Epithelial cell of prostate (primary cell): ENCODE measurements around the gene SORBS2.

Experiments used
- DNase-seq: peaks from one replicate; pipeline ENCODE4 v3.0.0-alpha.2; 2011; ENCODE audit warnings: low read depth, low spot score
- H3K27ac ChIP-seq: fragments of 450-650 bp; 2 replicates; pipeline ENCODE4 v1.5.1; 2017; ENCODE audit warnings: mild to moderate bottlenecking

Gene SORBS2

DNA sequence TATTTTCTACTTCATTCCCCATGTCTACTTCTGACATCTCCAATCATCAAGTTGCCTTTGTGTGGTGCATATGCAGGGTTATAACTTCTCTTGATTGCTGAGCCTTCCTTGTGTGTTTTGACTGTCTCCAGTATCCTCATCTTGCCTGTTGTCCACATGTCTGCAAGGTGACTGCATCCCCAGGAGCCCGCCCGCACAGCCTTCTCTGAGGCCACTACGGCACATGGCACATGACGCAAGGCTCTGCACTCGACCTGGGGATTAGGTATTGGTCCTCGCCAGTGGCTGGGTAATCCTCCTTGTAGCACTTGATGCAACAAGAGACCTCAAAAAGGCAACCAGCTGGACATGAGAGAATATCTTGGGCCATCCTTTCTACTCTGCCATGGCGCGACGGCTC is 122.6 kb downstream of the SORBS2 start:
- H3K27ac ChIP-seq: no peak overlapping the region
- DNase-seq: no peak

DNA sequence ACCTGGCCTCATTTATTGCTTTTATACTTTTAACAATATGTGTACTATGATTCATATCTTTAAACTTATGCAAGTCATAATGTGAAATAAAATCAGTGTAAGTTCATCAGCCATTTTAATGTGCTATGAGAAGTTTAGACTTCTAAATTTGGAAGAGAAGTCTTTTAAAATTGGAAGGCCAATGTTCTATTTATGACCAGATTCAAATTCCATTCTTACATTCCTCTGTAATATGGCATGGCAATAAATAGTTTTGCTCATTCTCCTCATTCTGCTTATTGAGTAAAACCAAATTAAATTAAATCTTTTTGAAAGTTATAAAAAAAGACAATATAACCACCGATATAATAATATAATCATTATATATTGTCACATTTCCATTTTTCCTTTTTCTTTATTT is 126.2 kb downstream of the SORBS2 start:
- DNase-seq: no peak
- no peak overlapping the region for H3K27ac ChIP-seq

DNA sequence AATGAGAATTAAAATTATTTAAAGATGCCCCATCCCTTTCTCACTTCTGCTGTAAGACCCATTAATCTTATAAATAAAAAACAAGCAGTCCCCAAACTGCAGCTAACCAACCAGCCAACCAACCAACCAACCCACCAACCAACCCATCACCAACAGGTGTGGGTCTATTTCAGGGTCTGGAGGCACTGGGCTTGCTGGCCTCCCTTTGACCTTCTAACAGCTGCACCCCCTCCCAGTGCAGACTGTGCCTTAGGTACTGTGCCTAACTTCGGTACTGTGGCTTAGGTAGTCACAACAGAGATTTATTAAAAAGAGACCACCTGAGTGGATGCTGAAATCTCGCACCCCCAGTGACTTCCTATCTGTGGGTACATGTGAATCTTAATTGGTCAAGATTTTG is 128.1 kb downstream of the SORBS2 start:
- no peak overlapping the region for H3K27ac ChIP-seq
- DNase-seq: no peak

DNA sequence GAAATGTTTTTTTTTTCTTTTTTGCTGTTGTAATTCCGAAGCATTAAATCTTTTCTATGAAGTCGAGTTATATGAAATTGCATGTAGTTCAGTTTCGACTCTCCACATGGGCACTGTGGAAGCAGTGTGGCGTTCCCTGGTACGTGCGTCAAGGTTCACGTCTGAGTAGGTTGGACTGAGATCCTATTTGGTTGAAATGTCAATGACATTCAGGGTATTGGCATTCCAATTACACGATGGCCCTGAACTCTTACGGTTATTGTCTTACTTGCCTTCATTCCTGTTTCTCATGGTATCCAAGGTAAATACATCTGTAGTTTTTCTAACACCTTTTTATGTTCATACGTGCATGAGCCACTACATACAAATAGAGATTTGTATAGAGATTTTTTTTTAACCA is 128.8 kb downstream of the SORBS2 start:
- no peak for DNase-seq
- no peak overlapping the region for H3K27ac ChIP-seq

DNA sequence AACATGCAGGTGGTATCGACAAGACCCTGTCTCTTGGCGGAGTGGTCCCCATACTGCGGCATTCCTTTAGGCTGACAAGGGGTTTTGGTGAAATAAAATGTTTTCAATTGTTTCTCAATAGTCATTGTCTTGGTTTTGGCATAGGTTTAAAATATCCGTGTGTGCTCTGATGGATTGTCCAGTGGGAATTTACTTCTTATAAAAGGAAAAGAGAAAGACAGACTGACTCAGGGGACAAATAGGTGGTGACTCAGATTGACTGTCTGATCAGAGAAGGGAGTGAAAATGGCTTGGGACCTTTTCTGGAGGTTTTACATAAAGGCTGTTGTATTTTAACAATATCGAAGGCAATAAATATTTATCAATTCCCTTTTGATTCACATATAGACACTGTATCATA is 129.8 kb downstream of the SORBS2 start:
- peak overlapping the region; percentile 15 for H3K27ac ChIP-seq
- DNase-seq: no peak

DNA sequence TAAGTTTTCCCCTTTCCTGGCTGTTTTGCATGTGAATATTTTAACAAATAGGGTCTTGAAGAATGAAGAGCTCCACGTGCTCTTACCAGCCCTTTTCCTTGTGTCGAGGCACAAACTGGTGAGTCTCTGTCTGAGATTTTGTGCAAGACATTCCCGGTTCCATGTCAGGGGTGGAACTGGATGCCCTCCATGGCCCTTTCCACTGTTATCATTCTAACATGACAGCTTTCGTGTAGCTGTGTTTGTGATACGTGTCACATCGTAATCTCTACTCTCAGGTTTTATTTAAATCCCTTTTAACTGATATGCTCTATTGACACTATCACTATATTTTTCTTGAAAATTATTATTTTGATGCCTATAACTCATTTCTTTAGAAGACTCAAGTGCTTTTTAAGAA is 130.4 kb downstream of the SORBS2 start:
- no peak for DNase-seq
- H3K27ac ChIP-seq: no peak overlapping the region

DNA sequence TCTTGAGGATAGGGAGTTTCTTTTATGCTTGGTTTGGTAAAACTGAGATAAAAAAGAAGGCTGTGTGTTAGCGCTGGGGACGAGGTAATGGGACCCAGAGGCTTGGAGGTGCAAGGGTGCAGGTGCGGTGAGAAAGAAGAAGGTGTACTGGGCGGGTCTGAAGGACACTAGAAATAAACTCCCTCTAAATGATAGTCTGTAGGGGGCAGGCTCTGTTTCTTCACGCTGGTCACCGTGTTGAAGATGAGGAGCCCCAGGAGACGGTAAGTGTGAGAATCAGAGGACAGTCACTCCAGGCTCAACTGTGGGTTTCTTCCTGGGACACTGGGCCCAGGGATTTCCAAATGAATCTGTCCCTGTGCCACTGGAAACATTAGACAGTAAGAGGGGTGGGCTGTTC is 131.4 kb downstream of the SORBS2 start:
- H3K27ac ChIP-seq: no peak overlapping the region
- no peak for DNase-seq

DNA sequence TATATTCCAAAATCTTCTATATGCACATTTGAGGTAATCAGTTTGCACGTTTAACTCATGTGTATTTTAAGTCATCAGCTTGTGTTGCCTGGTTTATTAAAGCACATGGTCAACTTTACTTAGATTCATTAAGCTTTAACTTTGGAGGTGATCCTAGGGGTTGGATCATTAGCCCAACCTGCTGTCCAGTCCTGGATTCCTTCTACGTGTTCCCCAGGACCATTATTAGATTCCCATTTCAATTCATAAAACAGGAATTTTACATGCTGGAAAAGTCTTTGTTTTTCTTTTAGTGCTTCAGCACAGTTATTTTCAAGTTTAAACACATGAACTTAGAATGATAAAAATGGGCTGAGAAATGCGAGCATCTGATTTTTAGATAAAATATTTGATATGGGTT is 132.5 kb downstream of the SORBS2 start:
- H3K27ac ChIP-seq: no peak overlapping the region
- no peak for DNase-seq

DNA sequence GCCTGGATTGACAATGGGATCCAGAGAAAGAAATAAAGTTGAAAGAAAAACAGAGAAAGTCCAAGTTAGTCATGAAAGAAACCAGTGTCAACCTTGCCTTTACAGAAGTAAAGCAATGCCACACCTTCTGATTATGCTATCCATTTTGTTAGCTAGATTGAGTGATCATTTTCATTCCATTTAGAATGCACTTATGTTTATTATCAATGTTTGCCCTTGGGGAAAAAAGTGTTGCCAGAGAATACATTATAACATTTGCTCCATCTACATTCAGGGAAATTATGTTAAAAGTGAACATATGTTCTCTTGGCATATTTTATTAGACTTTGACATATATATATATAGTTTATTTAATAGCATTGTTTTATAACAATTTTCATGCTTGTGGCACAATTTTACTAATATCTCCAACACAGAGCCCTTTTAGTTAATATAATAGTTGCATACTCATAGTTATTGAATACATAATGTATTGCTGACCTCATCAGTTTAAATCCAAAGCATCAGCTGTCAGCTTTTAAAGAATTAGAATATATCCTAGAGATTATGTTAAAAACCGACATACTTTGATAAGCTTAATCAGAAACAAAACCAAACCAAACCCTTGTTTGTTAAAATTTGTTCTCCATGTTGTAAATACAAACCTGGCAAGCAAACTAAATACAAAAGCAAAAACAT is 134.2 kb downstream of the SORBS2 start:
- no peak overlapping the region for H3K27ac ChIP-seq
- no peak for DNase-seq

DNA sequence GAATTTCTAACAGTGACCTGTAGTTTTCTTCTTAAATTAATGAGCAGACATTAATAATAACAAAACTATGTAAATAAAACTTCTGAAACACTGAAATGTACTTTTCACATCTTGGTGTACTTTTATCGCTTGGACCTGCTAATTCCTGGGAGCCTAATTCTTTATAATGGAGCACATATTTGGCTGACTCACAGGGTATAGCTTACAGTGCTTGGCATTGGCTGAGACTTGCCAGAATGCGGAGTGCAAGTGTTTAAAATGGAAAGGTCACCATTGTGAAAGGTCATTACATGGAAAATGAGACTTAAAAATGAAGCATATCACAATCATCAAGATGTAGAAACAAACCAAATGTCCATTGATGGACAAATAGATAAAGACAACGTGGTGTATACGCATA is 139.4 kb downstream of the SORBS2 start:
- DNase-seq: no peak
- no peak overlapping the region for H3K27ac ChIP-seq

DNA sequence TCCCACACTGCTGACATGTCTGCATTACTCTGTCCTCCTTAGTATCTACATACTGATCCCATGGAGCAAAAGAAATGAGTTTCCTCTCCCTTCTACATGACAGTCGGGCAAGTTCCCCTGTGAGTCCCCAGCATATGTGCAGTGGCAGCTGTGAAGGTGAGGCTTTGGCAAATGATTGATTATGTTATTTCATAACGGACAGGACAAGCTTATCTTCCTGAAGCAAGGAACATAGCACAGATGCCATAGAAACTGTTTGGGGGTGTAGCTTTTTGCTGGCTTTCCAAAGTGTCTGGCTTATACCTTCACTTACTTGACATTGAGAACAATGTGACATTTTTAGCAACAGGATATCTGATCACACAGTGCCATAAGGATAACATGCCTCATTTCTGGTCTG is 139.8 kb downstream of the SORBS2 start:
- no peak for DNase-seq
- no peak overlapping the region for H3K27ac ChIP-seq

DNA sequence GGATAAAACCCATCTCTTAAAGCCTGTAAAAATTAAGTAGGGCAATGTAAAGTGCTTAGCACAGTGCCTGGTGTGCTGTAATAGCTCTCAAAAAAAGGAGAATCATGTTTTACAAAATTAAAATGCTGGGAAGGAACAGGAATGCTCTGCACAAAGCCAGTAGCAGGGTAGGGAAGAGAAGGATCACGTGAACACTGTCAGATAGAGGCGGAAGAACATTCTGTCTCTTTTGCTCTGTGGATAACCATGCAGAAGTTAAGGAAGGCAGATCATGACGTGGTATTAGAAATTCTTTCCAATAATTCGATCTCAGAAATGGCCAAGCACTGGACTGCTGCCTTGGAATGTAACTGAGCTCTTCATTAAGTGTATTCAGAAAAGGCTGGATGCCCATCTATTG is 140.5 kb downstream of the SORBS2 start:
- no peak overlapping the region for H3K27ac ChIP-seq
- DNase-seq: no peak

DNA sequence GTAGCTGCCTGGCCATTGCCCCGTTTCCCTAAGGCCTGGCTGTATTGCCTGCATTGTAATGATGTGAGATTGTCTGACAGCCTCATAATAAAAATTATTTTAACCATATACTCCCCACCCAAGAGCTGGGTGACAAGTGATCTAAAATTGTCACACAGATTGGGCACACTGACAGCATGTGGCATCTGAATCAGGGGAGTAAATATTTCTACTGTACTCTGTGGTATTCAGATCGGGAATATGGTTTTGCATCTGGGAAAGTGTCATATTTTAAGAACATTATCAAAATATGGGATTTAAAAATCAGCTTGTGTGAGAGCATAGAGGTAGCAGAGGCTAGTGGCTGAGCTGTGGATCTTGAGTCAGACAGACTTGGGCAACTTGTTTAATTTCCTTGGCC is 140.9 kb downstream of the SORBS2 start:
- no peak for DNase-seq
- no peak overlapping the region for H3K27ac ChIP-seq

DNA sequence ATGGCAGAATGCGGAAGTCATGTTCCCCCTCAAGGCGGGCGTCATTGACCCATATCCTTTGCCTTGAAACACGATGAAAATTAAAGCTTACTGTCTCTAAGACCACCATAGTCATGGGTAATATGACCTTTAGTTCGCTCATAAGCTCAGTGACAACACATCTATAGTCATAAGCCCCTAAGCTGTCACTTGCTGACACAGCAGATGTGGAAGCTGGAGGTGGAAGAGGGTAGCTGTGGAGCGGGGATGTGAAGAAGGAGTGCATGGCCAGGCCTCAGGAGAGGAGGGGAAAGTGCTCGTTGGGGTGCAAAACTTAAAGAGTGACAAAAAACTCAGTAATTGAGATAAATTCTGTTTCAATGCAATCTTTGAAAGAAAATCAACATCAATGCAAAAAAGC is 142.7 kb downstream of the SORBS2 start:
- H3K27ac ChIP-seq: no peak overlapping the region
- no peak for DNase-seq

DNA sequence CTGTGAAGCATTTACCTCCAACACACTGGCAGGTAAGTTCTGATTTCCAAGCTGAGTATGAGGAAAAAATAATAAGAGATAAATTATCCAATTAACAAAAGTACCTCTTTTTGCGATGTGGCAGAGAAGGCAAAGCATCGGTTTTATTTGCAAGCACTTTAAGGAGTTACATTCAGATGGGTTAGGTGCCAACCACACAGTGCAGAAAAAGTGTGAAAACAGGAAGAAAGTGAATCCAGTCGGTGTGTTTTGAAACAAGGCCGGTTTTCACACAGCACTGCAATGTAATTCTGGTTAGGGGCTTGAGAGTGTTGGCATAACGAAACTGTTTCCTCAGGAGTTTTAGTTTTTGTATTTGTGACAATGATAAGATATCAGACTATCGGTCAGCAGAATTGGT is 145.8 kb downstream of the SORBS2 start:
- H3K27ac ChIP-seq: no peak overlapping the region
- no peak for DNase-seq

DNA sequence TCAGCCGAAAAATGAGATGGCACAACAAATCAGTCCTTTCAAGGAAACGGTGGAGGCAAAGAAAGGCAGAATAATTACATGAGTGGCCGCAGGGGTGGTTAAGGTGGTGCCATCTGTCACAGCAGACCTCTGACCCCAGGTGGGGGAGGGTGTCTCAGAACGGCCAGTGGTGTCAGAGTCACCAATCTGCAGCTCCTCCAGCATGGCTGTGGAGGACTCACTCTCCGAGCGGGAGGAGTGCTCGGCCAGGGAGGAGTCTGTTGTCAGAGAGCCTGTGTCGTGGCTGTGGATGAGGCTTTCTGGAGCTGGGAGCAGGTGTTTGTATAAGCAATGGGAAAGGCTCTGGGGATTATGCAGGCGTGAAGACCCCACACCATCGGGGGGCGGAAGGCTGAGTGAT is 146.3 kb downstream of the SORBS2 start:
- no peak for DNase-seq
- no peak overlapping the region for H3K27ac ChIP-seq

DNA sequence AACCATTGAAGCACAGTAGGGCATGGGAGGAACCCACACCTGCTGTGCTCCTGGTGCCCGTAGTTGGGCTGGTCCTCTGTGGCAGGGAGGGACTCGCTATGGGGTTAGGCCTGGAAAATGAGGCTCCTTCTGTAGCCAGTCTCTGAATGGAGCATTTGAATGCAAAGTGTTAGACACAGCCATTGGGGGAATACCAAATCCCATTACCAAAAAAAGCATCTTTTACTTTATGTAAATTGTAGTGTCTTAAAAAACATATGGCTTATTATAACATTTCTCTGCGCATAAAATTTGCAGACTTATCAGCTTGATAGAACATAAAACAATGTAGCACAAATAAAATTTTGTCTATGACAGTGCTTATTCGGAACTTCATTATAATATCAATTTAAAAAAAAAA is 147.5 kb downstream of the SORBS2 start:
- no peak overlapping the region for H3K27ac ChIP-seq
- no peak for DNase-seq

DNA sequence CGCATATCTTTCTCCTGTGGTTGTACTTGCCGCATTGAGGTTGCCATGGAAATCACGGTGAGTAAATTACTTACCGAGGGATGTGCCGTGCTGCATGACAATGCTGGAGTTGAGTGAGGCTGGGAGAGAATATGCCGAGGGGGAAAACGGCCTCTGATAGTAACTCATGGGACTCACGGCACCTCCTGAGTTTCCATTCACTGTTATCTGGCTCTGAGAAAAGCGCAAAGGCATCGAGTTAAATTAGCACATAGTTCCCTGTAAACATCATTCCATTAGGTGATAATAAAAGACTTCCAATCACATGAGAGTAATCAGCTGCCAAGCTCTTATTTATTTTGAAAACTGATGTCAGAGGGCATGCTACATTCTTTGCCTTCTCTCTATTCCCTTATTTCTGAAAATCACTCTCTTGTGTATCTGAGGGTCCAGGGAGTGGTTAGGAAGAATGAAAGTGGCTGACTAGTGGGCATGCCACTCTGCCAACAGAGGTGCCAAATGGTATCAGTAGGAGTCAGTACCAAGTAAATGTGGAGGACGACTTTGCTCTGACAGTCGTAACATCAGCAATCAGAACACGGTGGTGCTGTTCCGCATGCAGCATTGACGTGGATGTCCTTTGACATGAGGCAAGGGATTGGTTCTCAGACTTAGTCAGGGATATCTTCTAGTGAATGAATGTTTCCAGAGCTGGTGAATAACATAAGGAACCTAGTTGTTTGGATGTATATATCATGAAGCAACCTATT is 149.8 kb downstream of the SORBS2 start:
- H3K27ac ChIP-seq: no peak overlapping the region
- DNase-seq: no peak

DNA sequence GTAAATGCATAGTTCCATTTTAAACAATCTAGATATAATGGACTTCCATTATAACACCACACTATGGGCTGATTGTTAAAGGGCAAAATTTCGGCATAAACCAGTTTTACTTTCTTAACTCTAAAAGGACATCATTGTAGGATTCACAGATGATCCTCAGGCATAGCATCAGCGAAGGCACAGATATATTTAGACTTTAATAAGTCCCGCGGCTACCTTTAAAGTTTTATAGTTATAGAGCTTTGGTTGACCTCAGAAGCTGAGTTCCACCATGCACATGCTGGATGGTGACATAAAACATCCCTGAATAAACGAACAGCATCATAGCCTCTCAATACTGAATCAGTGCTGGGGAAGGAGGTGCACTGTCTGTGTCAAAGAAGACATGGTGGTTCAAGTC is 151.7 kb downstream of the SORBS2 start:
- H3K27ac ChIP-seq: no peak overlapping the region
- DNase-seq: no peak

DNA sequence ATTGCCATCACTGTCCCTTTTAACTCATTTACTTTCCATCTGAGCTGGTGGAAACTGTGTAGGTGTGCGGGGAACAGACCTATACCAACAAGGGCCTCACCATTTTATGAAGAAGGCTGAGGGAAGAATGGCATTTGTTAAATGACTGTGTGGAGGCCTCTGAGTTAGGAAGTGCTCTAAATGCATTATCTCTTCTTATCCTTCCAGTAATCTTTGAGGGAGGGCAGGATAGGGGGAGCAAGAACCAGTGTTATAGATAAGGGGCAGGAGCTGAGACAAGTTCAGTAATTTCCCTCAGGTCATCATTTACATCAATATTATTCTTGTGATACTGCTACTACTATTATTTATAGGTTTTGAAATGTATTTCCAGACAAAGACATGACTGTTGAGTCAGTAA is 154.3 kb downstream of the SORBS2 start:
- DNase-seq: no peak
- H3K27ac ChIP-seq: no peak overlapping the region

DNA sequence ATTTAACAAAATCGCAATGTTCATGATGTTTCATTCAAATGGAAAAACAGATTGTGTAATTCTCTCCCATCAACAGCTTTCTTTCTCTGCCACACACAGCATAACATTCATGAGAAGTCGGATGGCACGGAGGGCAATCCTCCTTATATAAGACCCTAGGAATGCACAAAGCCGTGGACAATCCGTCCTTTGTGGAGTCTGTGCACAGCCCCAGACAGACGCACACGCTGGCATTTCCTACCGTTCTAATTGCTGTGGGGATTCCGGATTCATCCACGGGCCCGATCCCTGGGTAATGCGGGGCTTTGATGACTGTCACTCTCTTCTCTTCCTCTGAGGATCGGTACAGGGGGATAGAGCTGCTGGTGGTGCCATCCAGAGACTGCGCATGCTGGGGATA is 154.8 kb downstream of the SORBS2 start:
- H3K27ac ChIP-seq: no peak overlapping the region
- DNase-seq: no peak

DNA sequence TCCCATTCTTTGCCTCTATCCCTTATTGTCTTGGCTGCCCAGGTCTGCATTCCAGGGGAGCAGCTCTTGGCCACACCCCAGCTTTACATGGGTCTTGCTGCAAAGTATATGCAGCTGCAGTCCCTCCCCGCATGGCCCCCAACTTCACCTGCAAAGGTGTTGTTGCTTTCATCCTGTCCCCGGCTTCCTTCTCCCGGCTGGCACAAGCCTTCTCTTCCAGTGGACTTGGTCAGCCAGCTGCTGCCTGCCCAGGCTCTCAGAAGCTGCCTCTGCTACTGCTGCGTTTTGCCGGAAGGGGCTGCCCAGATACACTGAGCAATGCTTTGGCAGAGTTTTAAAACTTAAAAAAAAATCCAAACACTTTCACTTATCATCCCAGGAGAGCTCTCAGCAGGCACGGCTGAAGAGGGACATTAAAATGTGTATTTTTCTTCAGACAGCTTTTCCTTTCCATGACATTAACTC is 155.5 kb downstream of the SORBS2 start:
- no peak for DNase-seq
- no peak overlapping the region for H3K27ac ChIP-seq
